ENCODE results near the gene PITX3.

- no peak for TF ChIP-seq POLR2A (IDR thresholded peaks at IDR 0.05)
- TF ChIP-seq CTCF (IDR thresholded peaks at IDR 0.05) = no peak
These were observed 43.3 kb downstream of the PITX3 start for GRCh38 chr10:102198027-102198426.

Measured in Peyer's patch (tissue), 4 donors.